GM12875 (cell line): ENCODE data around the gene TUBB4B.

Experiments used
- H3K4me3 ChIP-seq: one replicate; pipeline ENCODE4 v1.5.1; 2011; ENCODE audit warnings: low read depth, low read length, control low read depth
- CTCF ChIP-seq: IDR thresholded peaks from 2 replicates; pipeline ENCODE4 v1.5.1; 2011; ENCODE audit warnings: low read depth, mild to moderate bottlenecking, control low read depth, inconsistent platforms, low read length, moderate library complexity, borderline replicate concordance; ENCODE audit not compliant: insufficient read depth

Gene TUBB4B

DNA sequence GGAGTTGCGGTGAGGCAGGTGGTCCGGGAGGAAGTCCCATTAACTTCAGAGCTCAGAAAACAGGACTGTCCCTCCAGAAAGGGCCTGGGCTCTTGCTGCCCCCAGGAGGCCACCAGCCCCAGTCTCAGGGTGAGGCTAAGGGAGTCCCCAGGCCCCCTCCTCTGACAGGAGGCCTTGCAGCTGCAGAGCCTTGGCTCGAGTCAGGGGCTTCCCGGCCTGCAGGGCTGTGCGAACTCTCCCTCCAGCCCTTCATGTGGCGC, 6.8 kb downstream of the TUBB4B start:
- H3K4me3 ChIP-seq = no peak overlapping the region

GRCh38 chr9:137250329-137251193, 9.5 kb downstream of the TUBB4B start:
- H3K4me3 ChIP-seq = no peak overlapping the region
- TF ChIP-seq CTCF = no peak

More for the DNA sequence above, 6.8 kb downstream of the TUBB4B start:
- TF ChIP-seq CTCF = no peak

- no peak within 1 kb of the TSS for H3K4me3 ChIP-seq
- no peak for TF ChIP-seq CTCF
Observed at GRCh38 chr9:137251194-137251461, 10.0 kb downstream of the TUBB4B start, which contains the start of gene STPG3. TSS of gene STPG3 (plus strand) at chr9:137251286. CDS start at chr9:137251287, 1 bp downstream.

- no peak overlapping the region for H3K4me3 ChIP-seq
- TF ChIP-seq CTCF = no peak
Observed at GRCh38 chr9:137251490-137252268, 10.6 kb downstream of the TUBB4B start.

- H3K4me3 ChIP-seq = no peak overlapping the region
- TF ChIP-seq CTCF = no peak
Observed at GRCh38 chr9:137252555-137253506, 11.7 kb downstream of the TUBB4B start.

- TF ChIP-seq CTCF = no peak
- H3K4me3 ChIP-seq = peak overlapping the region; percentile 79
Observed at GRCh38 chr9:137253717-137254623, 12.9 kb downstream of the TUBB4B start.
